ENCODE data around the gene EPS8L1. TPM values are rescaled to one million over a fixed set of nuclear protein-coding genes. Genes with fewer than 3 reads are reported as not detected.
"Not testable (repeated sequence)": the region's sequence is repeated elsewhere in the genome, so short reads cannot be mapped to it uniquely, and the experiment has no call there.

EPS8L1 gene
- total RNA-seq, 3 donors from 2014 or later (not counting 1 experiment from before 2014, with no cell fraction given) = 8.8 to 15.7 (median 10.0) TPM

GRCh38 chr19:55063492-55063843 lies 12.2 kb upstream of the EPS8L1 start:
- H3K4me1 Mint-ChIP-seq = peaks cover 4 to 17% of the 10 kb centered on the region in 2 donors
- Histone ChIP-seq H3K36me3 (ENCODE audit: control insufficient read depth, insufficient read depth, low read length) (peaks cover 2% of the 10 kb centered on the region), H3K4me1 (ENCODE audit: control insufficient read depth, insufficient read depth, low read length) (peaks cover 20% of the 10 kb centered on the region), H3K9me3 (ENCODE audit: control insufficient read depth, insufficient read depth, low read length) (no peaks in the 10 kb centered on the region), H3K4me3 (ENCODE audit: low read length) (no peak overlapping the region), H3K27ac (ENCODE audit: low read length) (peak overlapping the region; percentile 71), H3K27me3 (ENCODE audit: control insufficient read depth, insufficient read depth, low read length) (peaks cover 5% of the 10 kb centered on the region)
- no peaks in the 10 kb centered on the region for H3K9me3 Mint-ChIP-seq
- TF ChIP-seq, protein P1, sequence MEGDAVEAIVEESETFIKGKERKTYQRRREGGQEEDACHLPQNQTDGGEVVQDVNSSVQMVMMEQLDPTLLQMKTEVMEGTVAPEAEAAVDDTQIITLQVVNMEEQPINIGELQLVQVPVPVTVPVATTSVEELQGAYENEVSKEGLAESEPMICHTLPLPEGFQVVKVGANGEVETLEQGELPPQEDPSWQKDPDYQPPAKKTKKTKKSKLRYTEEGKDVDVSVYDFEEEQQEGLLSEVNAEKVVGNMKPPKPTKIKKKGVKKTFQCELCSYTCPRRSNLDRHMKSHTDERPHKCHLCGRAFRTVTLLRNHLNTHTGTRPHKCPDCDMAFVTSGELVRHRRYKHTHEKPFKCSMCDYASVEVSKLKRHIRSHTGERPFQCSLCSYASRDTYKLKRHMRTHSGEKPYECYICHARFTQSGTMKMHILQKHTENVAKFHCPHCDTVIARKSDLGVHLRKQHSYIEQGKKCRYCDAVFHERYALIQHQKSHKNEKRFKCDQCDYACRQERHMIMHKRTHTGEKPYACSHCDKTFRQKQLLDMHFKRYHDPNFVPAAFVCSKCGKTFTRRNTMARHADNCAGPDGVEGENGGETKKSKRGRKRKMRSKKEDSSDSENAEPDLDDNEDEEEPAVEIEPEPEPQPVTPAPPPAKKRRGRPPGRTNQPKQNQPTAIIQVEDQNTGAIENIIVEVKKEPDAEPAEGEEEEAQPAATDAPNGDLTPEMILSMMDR (IDR thresholded peaks at IDR 0.05) = no peak
- no peak for ATAC-seq
- intact Hi-C loops (cut with micrococcal nuclease) = loop anchor here (1.0 kb wide), 1 partner anchor 18 kb away; no protein-coding TSS in a partner anchor
- H3K36me3 Mint-ChIP-seq = no peaks in the 10 kb centered on the region
- H3K27ac Mint-ChIP-seq = peak overlapping the region; percentile 64 to 82
- no peak for DNase-seq
- 84% methylated on average over 2 of the region's 3 CpGs for WGBS (ENCODE audit: insufficient coverage)
- H3K27me3 Mint-ChIP-seq (ENCODE audit: low read depth in 2 of 2) = peaks cover 16 to 20% of the 10 kb centered on the region in 2 donors
- peak overlapping the region; percentile 92 for H3K4me3 Mint-ChIP-seq

GRCh38 chr19:55065516-55065915 lies 10.2 kb upstream of the EPS8L1 start:
- H3K36me3 Mint-ChIP-seq; intact Hi-C loops (cut with micrococcal nuclease); DNase-seq; H3K4me3 ChIP-seq (ENCODE audit: low read length); H3K9me3 Mint-ChIP-seq; H3K4me3 Mint-ChIP-seq; H3K36me3 ChIP-seq (ENCODE audit: control insufficient read depth, insufficient read depth, low read length); H3K9me3 ChIP-seq (ENCODE audit: control insufficient read depth, insufficient read depth, low read length); H3K27ac ChIP-seq (ENCODE audit: low read length); ATAC-seq; H3K27ac Mint-ChIP-seq: not testable (repeated sequence)
- peaks cover 20% of the 10 kb centered on the region for H3K27me3 ChIP-seq (ENCODE audit: control insufficient read depth, insufficient read depth, low read length)
- peaks cover 30% of the 10 kb centered on the region for H3K4me1 ChIP-seq (ENCODE audit: control insufficient read depth, insufficient read depth, low read length)
- H3K27me3 Mint-ChIP-seq (ENCODE audit: low read depth in 2 of 2) = peaks cover 31 to 33% of the 10 kb centered on the region in 2 donors
- 76% methylated on average over 9 of the region's 9 CpGs for WGBS (ENCODE audit: insufficient coverage)
- peaks cover 10 to 27% of the 10 kb centered on the region in 2 donors for H3K4me1 Mint-ChIP-seq

- H3K36me3 Mint-ChIP-seq = no peaks in the 10 kb centered on the region
- peaks cover 9 to 25% of the 10 kb centered on the region in 2 donors for H3K4me1 Mint-ChIP-seq
- Histone ChIP-seq H3K27me3 (ENCODE audit: control insufficient read depth, insufficient read depth, low read length) (peaks cover 22% of the 10 kb centered on the region), H3K36me3 (ENCODE audit: control insufficient read depth, insufficient read depth, low read length) (no peaks in the 10 kb centered on the region), H3K4me3 (ENCODE audit: low read length) (no peak overlapping the region), H3K4me1 (ENCODE audit: control insufficient read depth, insufficient read depth, low read length) (peaks cover 30% of the 10 kb centered on the region), H3K9me3 (ENCODE audit: control insufficient read depth, insufficient read depth, low read length) (no peaks in the 10 kb centered on the region), H3K27ac (ENCODE audit: low read length) (no peak overlapping the region)
- intact Hi-C loops (cut with micrococcal nuclease) = no loop called here
- TF ChIP-seq, protein P1 (IDR thresholded peaks at IDR 0.05) = no peak
- no peak overlapping the region for H3K4me3 Mint-ChIP-seq
- WGBS (ENCODE audit: insufficient coverage) = 30% methylated on average over 2 of the region's 2 CpGs
- H3K27me3 Mint-ChIP-seq (ENCODE audit: low read depth in 2 of 2) = peaks cover 33 to 35% of the 10 kb centered on the region in 2 donors
- no peaks in the 10 kb centered on the region for H3K9me3 Mint-ChIP-seq
- DNase-seq (no peak), ATAC-seq (no peak)
- no peak overlapping the region for H3K27ac Mint-ChIP-seq
Measured at GRCh38 chr19:55066107-55066709, 9.5 kb upstream of the EPS8L1 start.

DNA sequence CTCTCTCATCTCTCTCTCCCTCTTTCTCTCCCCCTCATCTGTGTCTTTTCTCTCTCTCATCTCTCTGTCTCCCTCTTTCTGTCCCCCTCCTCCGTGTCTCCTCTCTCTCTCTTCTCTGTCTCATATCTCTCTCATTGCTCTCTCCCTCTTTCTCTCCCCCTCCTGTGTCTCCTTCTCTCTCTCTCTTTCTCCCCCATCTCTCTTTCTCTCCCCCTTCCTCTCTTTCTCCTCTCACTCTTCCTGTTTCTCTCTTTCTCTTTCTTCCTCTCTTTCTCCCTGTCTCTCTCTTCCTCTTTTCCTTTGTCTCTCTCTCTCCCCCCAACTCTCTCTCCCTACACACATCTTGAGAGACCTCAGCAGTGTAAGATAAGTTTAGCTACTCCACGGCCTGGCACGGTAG lies 7.8 kb upstream of the EPS8L1 start:
- H3K27ac Mint-ChIP-seq = no peak overlapping the region
- peaks cover 30% of the 10 kb centered on the region for H3K27me3 ChIP-seq (ENCODE audit: control insufficient read depth, insufficient read depth, low read length)
- no peak for ATAC-seq

More for the DNA sequence above, 7.8 kb upstream of the EPS8L1 start:
- Mint-ChIP-seq H3K9me3 (no peaks in the 10 kb centered on the region), H3K4me3 (no peak overlapping the region), H3K27me3 (ENCODE audit: low read depth in 2 of 2) (peaks cover 33 to 45% of the 10 kb centered on the region in 2 donors), H3K36me3 (no peaks in the 10 kb centered on the region), H3K4me1 (peaks cover 9 to 13% of the 10 kb centered on the region in 2 donors)
- intact Hi-C loops (cut with micrococcal nuclease) = no loop called here
- Histone ChIP-seq H3K9me3 (ENCODE audit: control insufficient read depth, insufficient read depth, low read length) (no peaks in the 10 kb centered on the region), H3K27ac (ENCODE audit: low read length) (no peak overlapping the region), H3K4me3 (ENCODE audit: low read length) (no peak overlapping the region), H3K36me3 (ENCODE audit: control insufficient read depth, insufficient read depth, low read length) (no peaks in the 10 kb centered on the region), H3K4me1 (ENCODE audit: control insufficient read depth, insufficient read depth, low read length) (peaks cover 17% of the 10 kb centered on the region)
- TF ChIP-seq, protein P1 (IDR thresholded peaks at IDR 0.05) = no peak
- DNase-seq = no peak
- WGBS (ENCODE audit: insufficient coverage) = 55% methylated on average over 3 of the region's 3 CpGs

All from natural killer cell (primary cell).